ENCODE results near the gene CSNK1G1.

The CSNK1G1 gene

DNA sequence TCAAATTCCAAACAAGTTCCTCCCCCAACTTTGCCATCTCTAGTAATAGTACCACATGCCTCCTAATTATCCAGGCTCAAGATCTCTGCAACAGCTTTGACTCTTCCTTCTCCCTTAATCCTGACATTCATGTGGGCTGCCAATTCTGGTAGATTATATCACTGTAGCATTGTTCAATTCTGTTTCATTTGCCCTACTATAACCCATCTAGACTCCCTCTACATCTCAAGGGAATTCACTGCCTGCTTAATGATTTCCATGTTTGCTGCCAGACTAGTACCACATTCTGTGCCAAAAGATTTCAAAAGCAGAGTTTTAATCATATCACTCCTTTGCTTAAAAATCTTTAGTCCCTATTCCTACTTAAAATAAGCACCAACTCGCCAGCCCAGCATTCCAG lies 158.5 kb downstream of the CSNK1G1 start:
- peak; percentile 10 for DNase-seq (ENCODE audit: low read depth)
- TF ChIP-seq, protein P1, sequence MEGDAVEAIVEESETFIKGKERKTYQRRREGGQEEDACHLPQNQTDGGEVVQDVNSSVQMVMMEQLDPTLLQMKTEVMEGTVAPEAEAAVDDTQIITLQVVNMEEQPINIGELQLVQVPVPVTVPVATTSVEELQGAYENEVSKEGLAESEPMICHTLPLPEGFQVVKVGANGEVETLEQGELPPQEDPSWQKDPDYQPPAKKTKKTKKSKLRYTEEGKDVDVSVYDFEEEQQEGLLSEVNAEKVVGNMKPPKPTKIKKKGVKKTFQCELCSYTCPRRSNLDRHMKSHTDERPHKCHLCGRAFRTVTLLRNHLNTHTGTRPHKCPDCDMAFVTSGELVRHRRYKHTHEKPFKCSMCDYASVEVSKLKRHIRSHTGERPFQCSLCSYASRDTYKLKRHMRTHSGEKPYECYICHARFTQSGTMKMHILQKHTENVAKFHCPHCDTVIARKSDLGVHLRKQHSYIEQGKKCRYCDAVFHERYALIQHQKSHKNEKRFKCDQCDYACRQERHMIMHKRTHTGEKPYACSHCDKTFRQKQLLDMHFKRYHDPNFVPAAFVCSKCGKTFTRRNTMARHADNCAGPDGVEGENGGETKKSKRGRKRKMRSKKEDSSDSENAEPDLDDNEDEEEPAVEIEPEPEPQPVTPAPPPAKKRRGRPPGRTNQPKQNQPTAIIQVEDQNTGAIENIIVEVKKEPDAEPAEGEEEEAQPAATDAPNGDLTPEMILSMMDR (conservative IDR thresholded peaks at IDR 0.05; ENCODE audit: low read depth, low read length), result no peak
- H3K4me3 ChIP-seq (ENCODE audit: low read depth, low read length), result no peak overlapping the region

DNA sequence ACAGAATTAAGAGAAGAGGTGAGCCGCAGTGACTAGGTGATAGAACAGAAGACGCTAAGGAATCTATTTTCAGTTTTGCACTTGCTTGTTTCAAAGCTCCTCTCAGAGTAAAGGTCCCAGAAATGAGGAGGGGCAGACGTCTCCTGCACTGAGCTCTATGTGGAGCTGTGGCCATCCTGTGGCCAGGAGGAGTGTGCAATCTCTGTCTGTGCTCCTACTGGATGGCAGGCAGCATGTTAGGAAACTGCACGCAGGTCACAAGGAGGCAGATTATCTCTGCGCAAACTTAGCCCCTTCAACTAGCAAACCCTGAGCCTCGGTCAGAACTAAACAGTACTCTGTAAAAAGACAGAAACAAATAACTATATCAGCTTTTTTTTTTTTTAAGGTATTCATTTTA lies 162.0 kb downstream of the CSNK1G1 start:
- no peak for DNase-seq (ENCODE audit: low read depth)
- no peak overlapping the region for H3K4me3 ChIP-seq (ENCODE audit: low read depth, low read length)
- TF ChIP-seq, protein P1 (conservative IDR thresholded peaks at IDR 0.05; ENCODE audit: low read depth, low read length), result no peak

DNA sequence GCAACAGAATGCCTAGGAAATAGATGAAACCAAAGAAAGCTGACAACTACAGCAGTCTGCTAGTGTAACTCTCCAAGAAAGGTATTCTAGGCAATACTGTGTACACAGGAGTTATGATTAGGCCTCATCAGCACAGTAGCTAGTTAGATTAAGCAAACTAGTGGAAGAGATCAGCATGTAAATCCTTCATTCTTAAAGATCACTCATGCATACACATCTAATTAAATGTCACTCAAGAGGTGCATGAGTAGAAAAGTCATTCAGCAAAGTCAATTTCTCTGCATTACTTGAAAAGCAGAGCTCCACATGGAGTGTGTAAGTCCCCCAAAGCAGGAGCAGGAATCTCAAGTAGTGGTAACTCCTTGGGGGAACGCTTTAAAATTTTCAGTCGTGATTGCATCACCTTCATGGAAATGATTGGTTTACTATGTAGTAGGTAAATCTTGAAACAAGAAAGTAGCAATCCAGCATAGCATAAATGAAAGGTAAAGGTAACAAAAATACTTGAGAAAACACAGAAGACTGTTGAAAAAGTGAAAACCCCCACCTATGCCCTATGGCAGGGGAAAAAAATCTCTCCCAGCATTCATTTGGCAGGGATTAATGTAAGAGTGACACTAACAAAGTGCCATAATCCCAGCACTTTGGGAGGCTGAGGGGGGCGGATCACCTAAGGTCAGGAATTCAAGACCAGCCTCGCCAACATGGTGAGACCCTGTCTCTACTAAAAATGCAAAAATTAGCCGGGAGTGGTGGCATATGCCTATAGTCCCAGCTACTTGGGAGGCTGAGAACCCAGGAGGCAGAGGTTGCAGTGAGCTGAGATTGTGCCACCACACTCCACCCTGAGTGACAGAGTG lies 163.8 kb downstream of the CSNK1G1 start:
- no peak overlapping the region for H3K4me3 ChIP-seq (ENCODE audit: low read depth, low read length)
- TF ChIP-seq, protein P1 (conservative IDR thresholded peaks at IDR 0.05; ENCODE audit: low read depth, low read length), result no peak
- no peak for DNase-seq (ENCODE audit: low read depth)

DNA sequence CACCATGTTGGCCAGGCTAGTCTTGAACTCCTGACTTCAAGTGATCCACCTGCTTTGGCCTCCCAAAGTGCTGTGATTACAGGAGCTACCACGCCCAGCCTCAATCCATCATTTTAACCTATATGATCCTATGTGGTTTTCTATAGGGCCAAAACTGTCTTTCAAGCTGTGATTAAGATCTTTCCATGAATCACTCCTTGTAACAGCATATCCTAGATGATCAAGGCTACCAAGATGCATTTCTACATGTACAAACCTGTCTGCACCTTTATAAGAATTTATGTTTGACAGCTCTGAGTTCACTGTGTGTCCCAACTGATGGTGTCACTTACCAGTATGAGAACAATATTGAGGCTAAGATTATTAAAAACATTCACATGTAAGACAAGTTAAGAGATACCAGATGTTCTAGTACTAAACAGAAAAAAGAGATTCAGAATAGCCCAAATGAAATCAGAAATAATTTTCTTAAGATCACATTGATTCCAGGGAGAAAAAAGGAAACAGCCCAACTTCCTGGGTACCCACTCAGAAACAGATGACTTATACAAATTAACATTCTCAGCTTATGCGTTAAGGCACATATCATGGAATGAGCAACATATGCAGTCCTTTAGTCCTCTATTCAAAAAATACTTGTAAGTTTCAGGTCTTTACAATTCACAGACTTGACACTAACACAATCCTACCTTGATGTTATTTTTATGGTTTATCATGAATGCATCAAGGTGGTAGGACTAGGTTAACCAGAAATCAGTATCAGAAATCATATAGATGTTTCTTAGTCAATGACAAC lies 168.4 kb downstream of the CSNK1G1 start:
- no peak overlapping the region for H3K4me3 ChIP-seq (ENCODE audit: low read depth, low read length)
- TF ChIP-seq, protein P1 (conservative IDR thresholded peaks at IDR 0.05; ENCODE audit: low read depth, low read length), result no peak
- no peak for DNase-seq (ENCODE audit: low read depth)

DNA sequence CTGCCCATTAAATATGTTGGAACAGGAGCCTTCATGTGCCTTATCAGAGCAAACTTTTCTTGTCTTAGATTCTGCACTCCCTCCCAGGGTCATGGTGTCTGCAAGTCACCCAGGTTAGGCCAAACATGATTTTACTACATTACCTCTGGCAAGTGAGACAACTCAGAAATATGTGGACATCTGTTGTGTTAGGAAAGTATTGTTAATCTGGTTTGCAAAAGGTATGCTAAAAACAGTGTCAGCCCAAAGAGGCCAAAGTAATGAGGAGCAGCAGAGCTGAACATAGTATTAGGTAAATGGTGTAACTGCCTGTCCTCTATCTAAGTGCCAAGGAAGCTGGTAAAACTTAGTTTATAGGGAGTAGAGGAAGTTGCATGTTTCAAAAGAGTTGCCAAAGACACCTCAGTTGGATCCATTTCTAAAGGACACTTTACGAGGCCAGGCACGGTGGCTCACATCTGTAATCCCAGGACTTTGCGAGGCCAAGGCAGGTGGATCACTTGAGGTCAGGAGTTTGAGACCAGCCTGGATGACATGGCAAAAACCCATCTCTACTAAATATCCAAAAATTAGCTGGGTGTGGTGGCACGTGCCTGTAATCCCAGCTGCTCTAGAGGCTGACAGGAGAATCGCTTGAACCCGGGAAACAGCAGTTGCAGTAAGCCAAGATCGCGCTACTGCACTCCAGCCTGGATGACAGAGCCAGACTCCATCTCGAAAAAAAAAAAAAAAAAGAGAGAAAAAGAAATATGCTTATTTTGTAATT lies 170.6 kb downstream of the CSNK1G1 start:
- no peak for DNase-seq (ENCODE audit: low read depth)
- no peak overlapping the region for H3K4me3 ChIP-seq (ENCODE audit: low read depth, low read length)
- TF ChIP-seq, protein P1 (conservative IDR thresholded peaks at IDR 0.05; ENCODE audit: low read depth, low read length), result no peak

DNA sequence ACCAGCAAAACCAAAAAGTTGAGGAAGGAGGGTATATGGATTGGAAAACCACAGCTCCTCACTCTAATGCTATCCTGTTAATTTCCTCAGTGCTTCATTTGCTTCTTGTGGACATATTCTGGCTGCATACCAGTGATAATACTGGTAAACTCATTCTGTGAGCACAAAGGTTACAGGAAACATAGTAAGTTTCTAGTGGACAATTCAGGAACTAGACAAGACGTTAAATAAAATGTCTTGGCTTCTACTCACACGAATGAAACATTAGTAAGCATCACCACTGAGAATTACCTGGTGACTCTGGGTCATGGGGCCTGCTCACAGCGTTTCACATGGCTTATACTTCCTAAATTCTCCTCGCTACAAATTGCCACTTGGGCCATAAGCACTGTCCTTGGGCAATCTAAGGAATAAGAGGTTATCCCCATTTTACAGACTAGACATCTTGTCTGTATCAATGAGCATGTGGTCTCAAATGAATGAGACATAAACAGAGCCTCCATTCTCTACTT lies 173.1 kb downstream of the CSNK1G1 start:
- no peak overlapping the region for H3K4me3 ChIP-seq (ENCODE audit: low read depth, low read length)
- TF ChIP-seq, protein P1 (conservative IDR thresholded peaks at IDR 0.05; ENCODE audit: low read depth, low read length), result no peak
- DNase-seq (ENCODE audit: low read depth), result peak; percentile 33

Data from choroid plexus epithelial cell (primary cell).